M059J (cell line): ENCODE results near the gene SERPING1. TPM values are rescaled to one million over a fixed set of nuclear protein-coding genes. Genes with fewer than 3 reads are reported as not detected.
"Not testable (repeated sequence)": the region's sequence is repeated elsewhere in the genome, so short reads cannot be mapped to it uniquely, and the experiment has no call there.

Experiments
- DNase-seq: peaks from one replicate; pipeline ENCODE4 v3.0.0-alpha.2; 2012; ENCODE audit warnings: low read depth
- total RNA-seq: library from RNA; depleted of rRNA; stranded (reverse); fragments of >200 nt; shearing (Covaris generic); gene quantifications from 2 replicates; pipeline ENCODE4 v1.2.3, GENCODE V29; 2014; rRNA removed

Gene SERPING1
- total RNA-seq, 1 experiment from 2014 or later, result 17.0 TPM

DNA sequence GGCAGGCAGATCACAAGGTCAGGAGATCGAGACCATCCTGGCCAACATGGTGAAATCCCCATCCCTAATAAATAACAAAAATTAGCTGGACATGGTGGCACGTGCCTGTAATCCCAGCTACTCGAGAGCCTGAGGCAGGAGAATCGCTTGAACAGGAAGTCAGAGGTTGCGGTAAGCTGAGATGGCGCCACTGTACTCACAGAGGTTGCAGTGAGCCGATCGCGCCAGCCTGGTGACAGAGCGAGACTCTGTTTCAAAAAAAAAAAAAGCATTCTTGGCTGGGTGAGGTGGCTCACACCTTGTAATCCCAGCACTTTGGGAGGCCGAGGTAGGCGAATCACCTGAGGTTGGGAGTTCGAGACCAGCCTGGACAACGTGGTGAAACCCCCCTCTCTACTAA is 54.7 kb downstream of the SERPING1 start:
- DNase-seq, result not testable (repeated sequence)

DNA sequence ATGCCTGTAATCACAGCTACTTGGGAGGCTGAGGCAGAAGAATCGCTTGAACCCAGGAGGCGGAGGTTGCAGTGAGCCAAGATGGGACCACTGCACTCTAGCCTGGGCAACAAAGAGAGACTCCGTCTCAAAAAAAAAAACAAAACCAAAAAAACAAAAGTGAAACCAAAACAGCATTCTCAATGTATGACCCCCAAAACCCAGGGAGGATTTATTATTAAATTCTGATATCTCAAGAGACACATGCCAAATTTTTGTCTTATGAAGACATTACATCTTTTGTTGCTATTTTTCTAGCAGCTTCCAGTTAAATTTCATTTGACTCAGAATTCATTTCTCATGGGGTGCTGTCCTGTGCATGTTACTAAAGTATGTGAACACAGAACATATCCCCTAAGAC is 55.2 kb downstream of the SERPING1 start:
- no peak for DNase-seq

DNA sequence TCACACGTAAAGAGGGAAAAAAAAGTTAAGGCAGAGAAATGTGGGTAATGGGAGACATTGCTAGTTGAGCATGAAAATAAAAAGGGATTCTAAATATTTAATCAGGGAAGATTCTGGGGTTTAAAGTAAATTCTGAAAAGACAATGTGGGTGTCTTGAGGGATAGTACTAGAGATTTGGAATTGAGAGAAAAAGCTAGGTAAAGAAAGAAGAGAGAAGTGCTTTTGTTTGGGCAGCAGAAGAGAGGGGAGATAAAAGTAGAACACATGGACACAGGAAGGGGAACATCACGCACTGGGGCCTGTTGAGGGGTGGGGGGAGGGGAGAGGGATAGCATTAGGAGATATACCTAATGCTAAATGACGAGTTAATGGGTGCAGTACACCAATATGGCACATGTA is 55.7 kb downstream of the SERPING1 start:
- DNase-seq, result no peak

DNA sequence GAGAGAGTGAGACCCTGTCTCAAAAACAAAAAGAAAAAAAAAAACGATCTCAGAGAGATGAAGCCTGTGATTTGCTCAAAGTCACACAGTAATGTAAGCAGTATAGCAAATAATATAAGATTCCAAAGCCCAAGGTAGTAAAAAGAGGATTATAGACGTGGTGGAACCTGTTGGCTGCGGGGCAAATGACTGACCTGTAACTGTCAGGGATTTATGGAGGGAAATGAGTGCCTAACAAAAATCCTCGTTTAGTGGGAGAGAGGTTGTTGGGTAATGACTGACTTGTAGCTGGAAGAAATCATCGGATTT is 59.4 kb downstream of the SERPING1 start:
- no peak for DNase-seq

DNA sequence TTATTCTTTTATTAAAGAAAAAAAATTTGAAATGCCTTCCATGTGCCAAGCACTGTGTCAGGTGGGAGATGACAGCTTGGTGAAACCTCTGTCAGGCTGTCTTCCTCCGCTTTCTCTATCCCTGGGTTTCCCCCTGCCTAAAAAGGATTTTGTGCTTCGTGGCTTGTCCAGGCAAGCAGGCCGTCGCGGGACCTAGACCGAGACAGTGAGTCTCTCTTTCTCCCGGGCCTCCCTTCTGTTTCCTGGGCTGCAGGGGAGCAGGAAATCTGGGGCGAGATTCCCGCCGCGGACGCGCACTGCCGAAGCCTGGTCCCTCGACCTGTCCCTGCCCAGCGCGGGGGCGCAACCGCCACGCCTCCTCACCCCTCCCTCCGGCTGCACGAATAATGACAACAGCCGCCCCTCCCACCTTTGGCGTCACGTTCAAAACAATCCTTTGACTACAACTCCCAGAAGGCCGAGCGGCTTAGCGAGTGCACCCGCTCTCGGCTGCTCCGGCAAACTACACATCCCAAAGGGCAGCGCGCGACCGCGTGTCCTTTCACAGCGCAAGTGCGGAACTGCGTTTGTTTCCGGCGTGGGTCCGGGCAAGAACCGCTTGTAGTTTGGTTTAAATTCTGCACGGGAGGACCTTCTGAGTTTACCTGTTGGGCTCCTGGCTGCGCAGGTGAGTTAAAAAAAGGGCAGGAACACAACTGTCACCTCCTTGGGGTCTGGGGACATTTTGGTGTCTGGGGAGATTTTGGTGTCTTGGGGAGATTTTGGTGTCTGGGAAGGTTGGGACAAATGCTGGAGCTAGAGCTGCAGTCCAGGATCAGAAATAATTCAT is 59.9 kb downstream of the SERPING1 start, which contains the start of gene CLP1:
CLP1 (plus strand) TSS at position 569 of the 829 bp plus-strand sequence. CDS start 1,715 bp downstream, outside the sequence.
- DNase-seq, result peak; percentile 99

DNA sequence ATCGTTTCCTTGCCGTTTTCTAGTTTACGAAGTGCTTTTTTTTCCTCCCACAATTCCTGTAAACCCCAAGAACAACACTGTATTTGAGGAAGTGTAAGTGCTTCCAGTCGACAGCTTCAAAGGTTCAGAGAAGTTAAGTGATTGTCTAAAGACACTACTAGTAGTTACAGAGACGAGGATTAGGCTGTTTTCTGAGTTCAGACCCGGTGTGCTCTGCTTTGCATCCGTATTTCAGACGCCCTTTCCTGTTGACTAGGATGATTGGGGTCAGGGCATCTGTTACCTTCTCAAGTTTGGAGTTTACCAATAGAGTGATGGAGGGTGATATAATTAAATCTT is 60.5 kb downstream of the SERPING1 start:
- DNase-seq, result no peak

DNA sequence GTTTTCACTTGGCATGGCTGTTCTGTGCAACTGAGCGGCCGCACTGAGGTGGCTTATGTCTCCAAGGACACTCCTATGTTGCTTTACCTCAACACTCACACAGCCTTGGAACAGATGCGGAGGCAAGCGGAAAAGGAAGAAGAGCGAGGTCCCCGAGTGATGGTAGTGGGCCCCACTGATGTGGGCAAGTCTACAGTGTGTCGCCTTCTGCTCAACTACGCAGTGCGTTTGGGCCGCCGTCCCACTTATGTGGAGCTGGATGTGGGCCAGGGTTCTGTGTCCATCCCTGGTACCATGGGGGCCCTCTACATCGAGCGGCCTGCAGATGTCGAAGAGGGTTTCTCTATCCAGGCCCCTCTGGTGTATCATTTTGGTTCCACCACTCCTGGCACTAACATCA is 62.2 kb downstream of the SERPING1 start:
- no peak for DNase-seq

DNA sequence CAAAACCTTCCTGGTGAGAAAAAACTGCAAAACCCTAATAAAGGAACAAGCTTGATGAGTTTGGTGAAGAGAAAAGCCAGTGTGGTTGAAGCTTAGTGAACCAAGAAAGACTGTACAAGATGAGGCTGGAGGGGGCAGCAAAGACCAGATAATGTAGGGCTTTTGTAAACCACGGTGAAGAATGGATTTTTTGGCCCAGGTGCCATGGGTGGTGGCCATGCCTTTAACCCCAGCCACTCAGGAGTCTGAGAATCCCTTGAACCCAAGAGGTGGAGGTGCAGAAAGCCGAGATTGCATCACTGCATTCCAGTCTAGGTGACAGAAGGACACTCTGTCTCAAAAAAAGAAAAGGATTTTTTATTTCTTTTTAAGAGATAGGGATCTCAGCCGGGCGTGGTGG is 65.4 kb downstream of the SERPING1 start:
- peak; percentile 33 for DNase-seq

DNA sequence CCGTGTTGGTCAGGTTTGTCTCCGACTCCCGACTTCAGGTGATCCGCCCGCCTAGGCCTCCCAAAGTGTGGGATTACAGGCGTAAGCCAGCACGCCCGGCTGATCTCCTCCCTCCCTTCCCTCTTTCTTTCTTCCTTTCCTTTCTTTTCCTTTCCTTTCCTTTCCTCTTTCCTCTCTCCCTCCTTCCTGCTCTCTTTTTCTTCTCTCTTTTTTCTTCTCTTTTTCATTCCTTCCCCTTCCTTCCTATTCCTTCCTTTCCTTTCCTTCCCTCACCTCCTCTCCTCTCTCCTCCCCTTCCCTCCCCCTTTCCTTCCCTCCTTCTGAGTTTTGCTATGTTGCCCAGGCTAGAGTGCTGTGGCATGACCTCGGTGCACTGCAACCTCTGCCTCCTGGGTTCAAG is 66.5 kb downstream of the SERPING1 start:
- DNase-seq, result no peak

Other genes with a start within 250 kb of the SERPING1 start
- not detected in 2 replicates for gene PRG3, start 216.5 kb upstream of the SERPING1 start, total RNA-seq
- gene PRG2, start 207.0 kb upstream of the SERPING1 start, total RNA-seq, result 0.17 TPM in 1 of 2 replicates, not detected in the other
- 77.4 and 95.1 TPM in 2 replicates for gene SLC43A3, start 170.6 kb upstream of the SERPING1 start, total RNA-seq
- gene RTN4RL2, start 137.2 kb upstream of the SERPING1 start, total RNA-seq, result 0.34 and 0.96 TPM in 2 replicates
- 4.8 and 6.9 TPM in 2 replicates for gene SLC43A1, start 82.0 kb upstream of the SERPING1 start, total RNA-seq
- gene TIMM10, start 66.9 kb upstream of the SERPING1 start, total RNA-seq, result 44.6 and 47.9 TPM in 2 replicates
- gene SMTNL1, start 60.1 kb upstream of the SERPING1 start, total RNA-seq, result not detected in 2 replicates
- 269 and 314 TPM in 2 replicates for gene UBE2L6, start 30.0 kb upstream of the SERPING1 start, total RNA-seq
- gene YPEL4, start 52.2 kb downstream of the SERPING1 start, total RNA-seq, result 0.25 and 0.79 TPM in 2 replicates
- 18.4 and 30.7 TPM in 2 replicates for gene CLP1, start 60.1 kb downstream of the SERPING1 start, total RNA-seq
- 37.4 and 50.8 TPM in 2 replicates for gene ZDHHC5, start 70.4 kb downstream of the SERPING1 start, total RNA-seq
- gene MED19, start 114.5 kb downstream of the SERPING1 start, total RNA-seq, result 38.3 and 50.0 TPM in 2 replicates
- 155 and 166 TPM in 2 replicates for gene TMX2, start 114.9 kb downstream of the SERPING1 start, total RNA-seq
- 275 and 279 TPM in 2 replicates for gene SELENOH, start 143.8 kb downstream of the SERPING1 start, total RNA-seq
- not detected in 2 replicates for gene BTBD18, start 154.1 kb downstream of the SERPING1 start, total RNA-seq
- 50.5 and 73.8 TPM in 2 replicates for gene CTNND1, start 164.1 kb downstream of the SERPING1 start, total RNA-seq